ENCODE results near the gene CMC1.
"Not testable (repeated sequence)": the region's sequence is repeated elsewhere in the genome, so short reads cannot be mapped to it uniquely, and the experiment has no call there.

The CMC1 gene

GRCh38 chr3:28241221-28242160 is at the start of gene CMC1:
CMC1 (plus strand) TSS chr3:28241619; CDS start chr3:28241794, 175 bp downstream.
- DNase-seq: peak; percentile 76

DNA sequence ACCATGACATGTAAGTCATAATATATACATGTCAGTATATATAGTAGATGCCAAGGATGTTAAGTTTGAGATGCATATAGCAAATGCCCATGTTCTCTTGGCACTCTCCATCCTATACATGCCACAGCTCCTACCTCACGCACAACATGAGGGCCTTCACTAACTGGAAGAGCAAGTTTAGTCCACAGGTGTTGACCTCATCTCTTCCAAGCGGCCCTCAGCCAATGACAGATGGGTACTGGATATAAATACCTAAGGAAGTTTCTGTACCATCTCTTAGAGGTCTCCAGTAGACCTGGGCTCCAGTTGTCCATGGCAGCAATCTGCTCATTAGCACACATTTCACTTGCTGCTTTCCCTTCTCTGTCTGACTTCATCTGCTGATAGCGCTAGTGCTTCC is 43.3 kb upstream of the CMC1 start:
- DNase-seq: no peak

DNA sequence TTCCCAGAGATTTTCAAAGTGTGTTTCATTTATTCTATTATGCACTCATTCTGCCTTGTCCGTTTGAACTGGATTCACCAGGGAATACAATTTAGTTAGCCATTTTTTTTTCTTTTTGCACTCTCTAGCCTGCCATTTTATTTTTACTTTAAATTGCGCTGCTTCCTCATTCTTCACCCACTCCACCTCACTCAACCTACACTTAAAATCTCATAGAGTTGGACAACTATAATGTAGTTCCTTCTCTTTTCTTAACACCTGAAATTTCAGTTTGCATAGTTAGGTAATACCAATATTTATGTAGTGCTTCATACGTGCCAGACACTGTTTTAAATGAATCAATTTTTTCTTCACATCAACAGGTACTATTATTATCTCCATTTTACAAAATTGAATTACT is 42.4 kb upstream of the CMC1 start:
- DNase-seq: no peak

- not testable (repeated sequence) for DNase-seq
Observed at GRCh38 chr3:28199643-28200042, 41.8 kb upstream of the CMC1 start.

DNA sequence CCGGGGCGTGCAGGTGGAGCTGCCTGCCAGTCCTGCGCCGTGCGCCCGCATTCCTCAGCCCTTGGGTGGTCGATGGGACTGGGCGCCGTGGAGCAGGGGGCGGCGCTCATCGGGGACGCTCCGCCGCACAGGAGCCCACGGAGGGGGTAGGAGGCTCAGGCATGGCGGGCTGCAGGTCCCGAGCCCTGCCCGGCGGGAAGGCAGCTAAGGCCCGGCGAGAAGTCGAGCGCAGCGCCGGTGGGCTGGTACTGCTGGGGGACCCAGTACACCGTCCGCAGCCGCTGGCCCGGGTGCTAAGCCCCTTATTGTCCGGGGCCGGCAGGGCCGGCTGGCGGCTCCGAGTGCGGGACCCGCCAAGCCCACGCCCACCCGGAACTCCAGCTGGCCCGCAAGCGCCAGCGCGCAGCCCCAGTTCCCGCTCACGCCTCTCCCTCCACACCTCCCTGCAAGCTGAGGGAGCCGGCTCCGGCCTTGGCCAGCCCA is 41.0 kb upstream of the CMC1 start:
- not testable (repeated sequence) for DNase-seq

DNA sequence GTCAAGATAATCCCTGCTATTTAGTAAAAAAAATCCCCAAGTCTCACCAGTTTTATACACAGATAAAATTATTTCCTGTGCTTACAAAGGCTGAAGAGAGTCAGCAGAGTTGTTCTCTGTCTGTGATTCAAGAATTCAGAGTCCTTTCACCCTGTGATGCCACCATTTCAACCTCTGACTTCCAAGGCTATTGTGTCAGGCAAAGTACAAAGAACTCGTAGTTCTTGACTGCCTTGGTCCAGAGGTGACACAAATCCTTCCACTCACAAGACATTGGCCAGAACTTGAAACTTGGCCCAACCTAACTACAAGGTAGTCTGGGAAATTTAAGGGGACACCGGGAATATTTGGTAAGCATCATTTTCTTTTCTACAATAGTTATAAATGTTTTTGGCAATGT is 34.9 kb upstream of the CMC1 start:
- no peak for DNase-seq

GRCh38 chr3:28207000-28207733 is 34.3 kb upstream of the CMC1 start:
- no peak for DNase-seq

DNA sequence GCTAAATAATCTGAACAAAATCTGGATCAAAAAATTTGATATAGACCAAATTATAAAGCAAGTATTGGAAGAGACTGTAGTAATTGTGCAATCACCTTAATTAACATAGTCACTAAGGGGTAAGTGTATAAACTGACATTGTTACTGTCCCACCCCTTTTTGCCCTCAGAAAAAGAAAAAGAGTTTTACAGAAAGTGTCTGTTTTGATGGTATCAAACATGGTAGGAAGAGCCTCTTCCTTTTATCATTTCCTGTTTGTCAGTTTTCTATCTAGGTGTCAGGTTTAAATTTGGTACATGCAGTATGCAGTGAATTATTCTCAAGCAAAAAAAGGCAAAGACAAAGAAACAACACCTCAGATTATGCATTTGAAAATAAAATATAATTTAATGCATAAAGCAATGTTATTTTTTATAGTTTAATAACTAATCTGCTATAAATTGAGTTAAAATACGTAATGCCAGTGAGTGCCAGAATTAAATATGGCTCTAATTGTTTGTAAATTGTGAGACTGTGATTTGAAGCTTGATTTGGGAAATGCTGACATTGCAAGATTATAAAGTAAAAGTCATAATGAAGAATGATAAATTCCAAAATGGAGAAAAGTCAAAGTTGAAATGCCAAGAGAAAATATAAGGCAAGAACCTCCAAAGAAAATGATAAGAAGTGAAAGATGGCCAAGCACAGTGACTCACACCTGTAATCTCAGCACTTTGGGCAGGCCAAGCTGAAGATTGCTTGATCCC is 30.3 kb upstream of the CMC1 start:
- DNase-seq: no peak

DNA sequence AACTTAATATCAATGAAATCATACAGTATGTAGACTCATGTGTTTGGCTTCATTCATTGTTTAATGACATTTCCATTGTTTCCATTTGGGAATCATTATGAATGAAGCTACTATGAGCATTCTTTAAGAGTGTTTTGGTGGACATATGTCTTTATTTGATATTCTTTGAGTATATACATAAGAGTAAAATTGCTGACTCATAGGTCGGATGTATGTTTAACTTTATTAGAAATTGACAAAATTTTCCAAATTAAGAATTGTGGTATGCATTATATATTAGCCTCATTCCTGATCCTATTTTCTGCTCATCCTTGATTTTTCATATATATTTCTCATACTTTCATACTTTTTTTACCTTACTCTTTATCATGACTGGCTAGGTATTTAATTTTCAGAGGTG is 28.7 kb upstream of the CMC1 start:
- DNase-seq: no peak

DNA sequence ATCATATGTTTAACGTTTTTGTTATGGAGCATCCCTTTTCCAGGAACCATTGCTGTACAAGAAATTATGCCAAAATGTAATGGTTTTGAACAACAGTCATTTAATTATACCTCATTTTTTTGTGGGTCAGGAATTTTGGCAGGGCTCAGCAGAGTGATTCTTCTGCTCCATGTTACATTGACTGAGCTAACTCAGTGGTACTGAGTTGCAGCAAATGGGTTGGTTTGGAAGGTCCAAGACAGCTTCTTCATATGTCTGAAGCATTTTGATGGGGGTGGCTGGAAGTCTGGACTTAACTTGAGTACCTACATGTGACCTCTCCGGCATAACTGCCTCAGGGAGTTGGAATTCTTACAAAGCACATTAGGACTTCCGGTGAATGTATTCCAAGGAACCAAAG is 26.0 kb upstream of the CMC1 start:
- DNase-seq: no peak

DNA sequence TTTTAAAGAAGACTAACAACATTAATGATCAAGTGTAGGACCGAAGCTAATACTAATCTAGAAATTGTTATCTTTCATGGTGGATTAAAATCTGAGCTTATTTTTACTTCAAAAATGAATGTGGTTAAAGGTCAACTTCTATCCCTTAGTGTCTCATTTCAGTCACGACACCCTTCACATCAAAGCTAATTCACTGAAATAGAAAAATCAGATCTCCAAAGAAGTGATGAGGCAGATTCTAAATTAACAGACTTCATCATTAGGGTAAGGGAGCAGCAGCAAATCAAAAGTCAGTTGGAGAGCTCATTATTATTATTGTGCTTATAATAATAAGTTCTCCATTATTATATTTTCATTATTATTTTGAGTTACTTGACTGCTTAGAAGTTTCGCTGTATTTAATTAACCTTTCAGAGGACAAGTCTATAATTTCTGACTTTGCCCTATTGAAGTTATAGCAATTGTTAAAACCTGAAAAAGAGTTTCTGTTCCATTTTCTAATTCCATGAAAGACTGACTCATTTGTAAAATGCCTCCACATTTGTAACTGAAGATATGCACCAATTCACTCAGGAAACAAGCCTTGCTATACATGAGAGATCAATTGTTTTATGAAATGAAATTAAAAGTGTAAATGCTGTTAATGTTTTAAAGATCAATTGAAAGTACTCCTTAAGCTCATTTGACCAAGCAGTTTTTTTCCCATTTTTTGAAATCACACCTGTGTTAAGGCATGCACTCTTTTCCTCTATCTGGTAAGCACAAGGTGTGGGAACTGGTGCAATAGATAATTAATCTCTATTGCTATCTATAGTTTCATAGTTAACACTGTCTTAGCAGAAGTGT is 23.1 kb upstream of the CMC1 start:
- DNase-seq: no peak

GRCh38 chr3:28218917-28219198 is 22.6 kb upstream of the CMC1 start:
- no peak for DNase-seq

- no peak for DNase-seq
Observed at GRCh38 chr3:28224430-28224829, 17.0 kb upstream of the CMC1 start.

GRCh38 chr3:28226020-28226419 is 15.4 kb upstream of the CMC1 start:
- DNase-seq: no peak

GRCh38 chr3:28228623-28229022 is 12.8 kb upstream of the CMC1 start:
- no peak for DNase-seq

DNA sequence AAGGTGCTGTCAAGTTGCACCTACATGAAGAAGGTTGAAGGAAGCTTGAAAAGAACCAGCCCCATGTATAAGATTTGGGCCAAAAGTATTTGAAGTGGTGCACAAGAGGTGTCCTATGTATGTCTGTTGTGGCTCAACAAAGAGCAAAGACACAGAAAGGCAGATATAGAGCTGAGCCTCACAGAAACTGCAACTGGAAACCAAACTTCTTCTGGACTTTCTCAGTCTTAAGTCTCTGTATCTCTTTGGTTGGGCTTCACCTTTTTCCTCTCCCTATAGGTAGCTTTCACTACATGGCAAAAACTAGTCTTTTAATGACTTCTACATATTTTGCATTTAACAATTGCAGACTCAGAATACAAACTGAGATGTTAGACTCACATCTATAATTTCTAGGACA is 8.8 kb upstream of the CMC1 start:
- DNase-seq: no peak

DNA sequence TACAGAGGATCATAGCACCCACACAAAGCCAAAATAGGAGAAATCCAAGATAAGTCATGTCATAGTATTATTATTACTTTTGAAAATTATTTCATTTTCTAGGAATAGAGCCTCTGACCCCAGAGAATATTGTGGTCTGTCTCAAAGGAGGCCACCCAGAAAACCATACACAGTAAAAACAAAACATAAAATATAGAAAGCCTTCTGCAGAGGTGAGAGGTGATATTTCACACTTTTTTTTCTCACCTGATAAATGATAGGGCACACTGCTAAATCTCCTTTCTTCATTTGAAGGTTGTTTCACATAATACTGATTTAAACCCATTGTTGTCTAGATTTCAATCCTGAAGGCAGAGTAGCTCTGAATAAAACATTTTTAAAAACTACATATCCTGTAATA is 7.0 kb upstream of the CMC1 start:
- DNase-seq: no peak

- DNase-seq: no peak
Observed at GRCh38 chr3:28239108-28239507, 2.3 kb upstream of the CMC1 start.

DNA sequence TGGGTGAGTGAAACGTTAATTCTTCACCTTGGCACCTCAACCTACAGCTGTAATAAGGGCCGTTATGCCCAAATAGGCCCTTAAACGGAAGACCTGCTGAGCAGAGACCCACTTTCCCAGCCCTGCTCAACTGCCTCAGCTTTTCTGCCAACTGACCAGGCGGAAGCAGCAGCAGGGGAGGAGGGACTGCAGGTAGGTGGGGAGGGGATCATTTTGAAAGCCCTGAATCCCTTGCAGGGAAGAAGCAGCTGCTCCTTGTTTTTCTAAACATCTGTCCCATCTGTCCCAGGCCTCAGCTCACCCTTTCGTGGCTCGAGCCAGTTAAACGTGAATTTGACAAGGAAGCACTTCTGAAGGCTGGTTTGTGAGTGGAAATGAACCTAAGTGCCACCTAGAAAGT is 978 bp upstream of the CMC1 start:
- DNase-seq: no peak

- no peak for DNase-seq
Observed at GRCh38 chr3:28242519-28242918, 1.1 kb downstream of the CMC1 start.

GRCh38 chr3:28243424-28244106 is 2.1 kb downstream of the CMC1 start:
- DNase-seq: no peak

GRCh38 chr3:28244491-28244890 is 3.1 kb downstream of the CMC1 start:
- DNase-seq: no peak

Measured in DMS79 (cell line).